ENCODE measurements around the gene SLC6A5.

SLC6A5 gene

DNA sequence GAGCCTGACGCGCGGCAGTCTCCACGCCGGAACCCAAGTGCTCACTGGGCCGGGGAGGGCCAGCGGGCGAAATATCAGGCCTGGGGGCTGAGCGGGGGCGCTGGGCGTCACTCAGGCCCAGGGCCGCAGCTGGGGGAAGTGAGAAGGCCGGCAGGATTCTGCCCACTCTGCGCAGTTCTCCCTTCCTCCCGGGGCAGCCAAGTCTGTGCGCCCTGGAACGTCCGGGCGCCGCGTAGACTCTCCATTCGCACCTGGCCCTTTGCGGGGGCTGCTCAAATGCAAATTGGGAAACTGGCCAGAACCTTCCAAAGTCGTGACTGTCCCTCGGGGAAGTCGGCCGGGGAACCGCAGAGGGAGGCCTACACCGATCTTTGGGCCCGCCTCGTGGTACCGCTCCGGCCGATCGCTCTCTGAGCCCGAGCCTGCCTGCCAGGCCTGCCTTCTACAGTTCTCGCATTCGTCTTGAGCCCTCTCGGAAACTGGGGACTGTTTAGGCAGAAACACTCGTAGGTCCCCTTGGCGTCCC, 2.2 kb upstream of the SLC6A5 start:
- Histone ChIP-seq H3K27ac (ENCODE audit: low read length) (no peak overlapping the region), H3K36me3 (ENCODE audit: control insufficient read depth in 1 of 2, insufficient read depth in 2 of 2, low read length in 2 of 2) (no peaks in the 10 kb centered on the region), H3K4me3 (ENCODE audit: low read depth in 1 of 2, low read length in 2 of 2) (peak overlapping the region in 1 of 2 donors; percentile 48), H3K9me3 (ENCODE audit: control insufficient read depth in 1 of 2, low read length in 2 of 2) (no peaks in the 10 kb centered on the region), H3K4me1 (ENCODE audit: control insufficient read depth in 1 of 2, insufficient read depth in 2 of 2, low read length in 2 of 2) (peaks cover 0 to 11% of the 10 kb centered on the region in 2 donors), H3K27me3 (ENCODE audit: low read depth, low read length) (peaks cover 43% of the 10 kb centered on the region)

DNA sequence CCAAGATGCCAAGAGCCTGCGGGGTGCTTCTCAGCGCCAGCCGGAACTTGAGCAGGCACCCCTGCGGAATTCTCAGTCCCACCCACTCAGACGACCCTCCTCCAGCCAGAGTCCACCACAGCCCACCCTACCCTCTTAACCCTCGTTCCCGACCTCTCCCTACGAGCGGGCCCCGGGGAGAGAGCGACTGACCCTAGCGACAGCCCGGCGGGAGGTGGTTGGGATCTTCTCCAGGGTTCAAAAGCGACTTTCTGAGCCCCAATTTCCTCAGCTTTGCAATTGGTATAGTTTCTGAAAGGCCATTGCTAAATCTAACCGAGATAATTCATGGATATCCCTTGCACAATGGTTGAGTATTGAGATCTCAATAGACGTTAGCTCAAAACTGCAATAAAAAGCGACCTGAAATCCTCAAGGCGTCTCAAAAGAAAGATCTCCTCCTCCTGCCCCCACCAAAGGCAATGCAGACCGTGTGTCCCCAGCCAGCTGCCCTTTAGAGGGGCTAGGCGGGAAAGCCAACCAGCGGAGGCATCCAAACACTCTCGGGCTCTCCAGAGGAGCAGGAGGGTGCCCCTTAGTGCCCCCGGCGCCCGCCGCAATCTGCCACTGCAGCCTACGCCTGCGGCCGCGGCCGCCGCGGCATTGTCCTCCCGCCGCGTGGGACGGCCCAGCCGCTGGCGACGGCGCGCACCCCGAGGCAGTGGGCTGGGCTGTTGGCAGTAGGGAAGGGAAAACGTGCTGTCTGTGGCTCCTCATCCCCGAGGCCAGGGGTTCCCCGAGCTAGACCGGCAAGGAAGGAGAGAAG, 1.5 kb upstream of the SLC6A5 start:
- Histone ChIP-seq H3K4me3 (ENCODE audit: low read depth in 1 of 2, low read length in 2 of 2) (peak overlapping the region in 1 of 2 donors; percentile 48), H3K4me1 (ENCODE audit: control insufficient read depth in 1 of 2, insufficient read depth in 2 of 2, low read length in 2 of 2) (peaks cover 0 to 11% of the 10 kb centered on the region in 2 donors), H3K9me3 (ENCODE audit: control insufficient read depth in 1 of 2, low read length in 2 of 2) (no peaks in the 10 kb centered on the region), H3K27me3 (ENCODE audit: low read depth, low read length) (peaks cover 43% of the 10 kb centered on the region), H3K36me3 (ENCODE audit: control insufficient read depth in 1 of 2, insufficient read depth in 2 of 2, low read length in 2 of 2) (no peaks in the 10 kb centered on the region), H3K27ac (ENCODE audit: low read length) (no peak overlapping the region)

DNA sequence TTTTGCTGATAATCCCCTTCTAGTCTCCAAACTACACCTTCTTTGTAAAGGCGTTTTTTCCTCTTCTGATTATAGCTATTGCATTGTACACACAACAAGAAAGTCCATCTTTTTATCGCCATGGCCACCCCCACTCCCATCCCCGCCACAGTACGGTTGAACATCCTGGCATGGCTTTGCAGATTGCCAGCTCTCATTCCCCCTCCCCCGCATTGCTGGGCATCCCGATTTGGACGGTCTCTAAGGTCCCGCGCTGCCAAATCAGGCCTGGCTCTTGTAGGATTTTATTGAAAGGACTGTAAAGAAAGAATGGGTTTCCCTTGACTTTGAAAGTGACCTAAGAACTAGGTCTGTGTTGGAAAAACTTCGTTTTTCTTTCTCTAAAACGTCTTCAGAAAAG, 916 bp upstream of the SLC6A5 start:
- peaks cover 0 to 11% of the 10 kb centered on the region in 2 donors for H3K4me1 ChIP-seq (ENCODE audit: control insufficient read depth in 1 of 2, insufficient read depth in 2 of 2, low read length in 2 of 2)
- H3K36me3 ChIP-seq (ENCODE audit: control insufficient read depth in 1 of 2, insufficient read depth in 2 of 2, low read length in 2 of 2): no peaks in the 10 kb centered on the region
- peaks cover 44% of the 10 kb centered on the region for H3K27me3 ChIP-seq (ENCODE audit: low read depth, low read length)
- no peak overlapping the region for H3K4me3 ChIP-seq (ENCODE audit: low read depth in 1 of 2, low read length in 2 of 2)
- H3K27ac ChIP-seq (ENCODE audit: low read length): no peak overlapping the region
- H3K9me3 ChIP-seq (ENCODE audit: control insufficient read depth in 1 of 2, low read length in 2 of 2): no peaks in the 10 kb centered on the region

DNA sequence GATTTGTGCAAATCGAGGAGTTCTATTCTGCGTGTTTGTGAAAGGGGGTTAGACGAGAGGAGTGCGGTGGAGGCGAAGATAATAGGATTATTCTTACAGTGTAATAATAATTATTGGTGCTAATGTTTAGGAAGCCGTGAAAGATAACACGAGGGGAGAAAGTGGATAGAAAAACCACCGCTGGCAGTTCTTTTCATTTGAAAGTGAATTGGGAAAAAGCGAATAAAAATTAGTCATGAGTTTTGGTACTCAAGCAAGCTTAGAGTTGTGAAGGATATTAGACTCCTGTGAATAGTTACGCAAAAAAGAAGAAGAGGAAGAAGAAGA, 575 bp downstream of the SLC6A5 start:
- Histone ChIP-seq H3K9me3 (ENCODE audit: control insufficient read depth in 1 of 2, low read length in 2 of 2) (no peaks in the 10 kb centered on the region), H3K4me3 (ENCODE audit: low read depth in 1 of 2, low read length in 2 of 2) (no peak overlapping the region), H3K27me3 (ENCODE audit: low read depth, low read length) (peaks cover 57% of the 10 kb centered on the region), H3K4me1 (ENCODE audit: control insufficient read depth in 1 of 2, insufficient read depth in 2 of 2, low read length in 2 of 2) (peaks cover 0 to 15% of the 10 kb centered on the region in 2 donors), H3K27ac (ENCODE audit: low read length) (no peak overlapping the region), H3K36me3 (ENCODE audit: control insufficient read depth in 1 of 2, insufficient read depth in 2 of 2, low read length in 2 of 2) (no peaks in the 10 kb centered on the region)

- Histone ChIP-seq H3K4me3 (ENCODE audit: low read depth in 1 of 2, low read length in 2 of 2) (no peak overlapping the region), H3K4me1 (ENCODE audit: control insufficient read depth in 1 of 2, insufficient read depth in 2 of 2, low read length in 2 of 2) (peaks cover 0 to 15% of the 10 kb centered on the region in 2 donors), H3K27ac (ENCODE audit: low read length) (no peak overlapping the region), H3K36me3 (ENCODE audit: control insufficient read depth in 1 of 2, insufficient read depth in 2 of 2, low read length in 2 of 2) (no peaks in the 10 kb centered on the region), H3K9me3 (ENCODE audit: control insufficient read depth in 1 of 2, low read length in 2 of 2) (no peaks in the 10 kb centered on the region), H3K27me3 (ENCODE audit: low read depth, low read length) (peaks cover 61% of the 10 kb centered on the region)
Observed at GRCh38 chr11:20600551-20600950, 1.1 kb downstream of the SLC6A5 start.

DNA sequence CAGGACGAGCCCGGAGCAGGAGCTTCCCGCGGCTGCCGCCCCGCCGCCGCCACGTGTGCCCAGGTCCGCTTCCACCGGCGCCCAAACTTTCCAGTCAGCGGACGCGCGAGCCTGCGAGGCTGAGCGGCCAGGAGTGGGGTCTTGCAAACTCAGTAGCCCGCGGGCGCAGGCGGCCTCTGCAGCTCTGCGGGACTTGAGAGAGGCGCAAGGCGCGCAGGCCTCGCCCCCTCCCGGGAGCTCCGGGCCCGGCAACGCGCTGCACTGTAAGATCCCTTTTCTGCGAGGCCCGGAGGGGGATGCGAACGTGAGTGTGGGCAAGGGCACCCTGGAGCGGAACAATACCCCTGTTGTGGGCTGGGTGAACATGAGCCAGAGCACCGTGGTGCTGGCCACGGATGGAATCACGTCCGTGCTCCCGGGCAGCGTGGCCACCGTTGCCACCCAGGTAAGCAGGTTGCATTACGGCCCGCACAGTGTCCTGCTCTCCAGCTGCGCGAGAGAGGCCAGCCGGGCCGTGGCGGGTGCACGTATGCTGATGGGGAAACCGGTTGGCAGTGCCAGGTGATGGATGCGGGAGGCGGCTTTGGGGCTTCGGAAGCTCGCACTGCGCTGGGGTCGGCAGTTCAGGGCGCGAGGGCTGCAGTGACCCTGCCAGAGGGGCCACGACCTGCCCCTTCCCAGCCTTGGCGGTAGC, 2.0 kb downstream of the SLC6A5 start:
- H3K9me3 ChIP-seq (ENCODE audit: control insufficient read depth in 1 of 2, low read length in 2 of 2): no peaks in the 10 kb centered on the region
- no peak overlapping the region for H3K27ac ChIP-seq (ENCODE audit: low read length)
- H3K36me3 ChIP-seq (ENCODE audit: control insufficient read depth in 1 of 2, insufficient read depth in 2 of 2, low read length in 2 of 2): no peaks in the 10 kb centered on the region
- H3K27me3 ChIP-seq (ENCODE audit: low read depth, low read length): peaks cover 61% of the 10 kb centered on the region
- H3K4me1 ChIP-seq (ENCODE audit: control insufficient read depth in 1 of 2, insufficient read depth in 2 of 2, low read length in 2 of 2): peaks cover 0 to 15% of the 10 kb centered on the region in 2 donors
- no peak overlapping the region for H3K4me3 ChIP-seq (ENCODE audit: low read depth in 1 of 2, low read length in 2 of 2)

DNA sequence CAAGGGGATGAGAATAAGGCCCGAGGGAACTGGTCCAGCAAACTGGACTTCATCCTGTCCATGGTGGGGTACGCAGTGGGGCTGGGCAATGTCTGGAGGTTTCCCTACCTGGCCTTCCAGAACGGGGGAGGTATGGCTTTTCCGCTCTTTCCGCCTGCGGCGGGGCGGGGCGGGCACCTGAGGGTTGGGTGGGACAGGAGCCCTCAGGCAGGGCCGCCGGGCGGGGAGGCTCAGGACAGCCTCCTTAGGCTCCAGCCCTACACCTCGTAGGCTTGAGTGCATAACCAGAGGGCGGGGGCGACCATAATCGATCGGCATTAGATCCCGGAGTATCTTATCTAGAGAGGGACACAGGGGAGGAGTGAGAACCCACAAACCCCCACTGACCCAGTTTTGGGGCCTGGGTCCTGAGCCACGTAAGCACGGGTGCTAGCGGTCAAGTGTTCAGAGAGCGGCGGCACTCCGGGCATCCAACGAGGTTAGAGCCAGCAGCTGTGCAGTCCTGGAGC, 4.9 kb downstream of the SLC6A5 start:
- H3K4me3 ChIP-seq (ENCODE audit: low read depth in 1 of 2, low read length in 2 of 2): no peak overlapping the region
- H3K36me3 ChIP-seq (ENCODE audit: control insufficient read depth in 1 of 2, insufficient read depth in 2 of 2, low read length in 2 of 2): no peaks in the 10 kb centered on the region
- H3K27ac ChIP-seq (ENCODE audit: low read length): no peak overlapping the region
- peaks cover 53% of the 10 kb centered on the region for H3K27me3 ChIP-seq (ENCODE audit: low read depth, low read length)
- H3K9me3 ChIP-seq (ENCODE audit: control insufficient read depth in 1 of 2, low read length in 2 of 2): no peaks in the 10 kb centered on the region
- H3K4me1 ChIP-seq (ENCODE audit: control insufficient read depth in 1 of 2, insufficient read depth in 2 of 2, low read length in 2 of 2): peaks cover 0 to 4% of the 10 kb centered on the region in 2 donors

- no peaks in the 10 kb centered on the region for H3K9me3 ChIP-seq (ENCODE audit: control insufficient read depth in 1 of 2, low read length in 2 of 2)
- peaks cover 51% of the 10 kb centered on the region for H3K27me3 ChIP-seq (ENCODE audit: low read depth, low read length)
- H3K36me3 ChIP-seq (ENCODE audit: control insufficient read depth in 1 of 2, insufficient read depth in 2 of 2, low read length in 2 of 2): no peaks in the 10 kb centered on the region
- H3K4me3 ChIP-seq (ENCODE audit: low read depth in 1 of 2, low read length in 2 of 2): no peak overlapping the region
- no peak overlapping the region for H3K27ac ChIP-seq (ENCODE audit: low read length)
- peaks cover 0 to 9% of the 10 kb centered on the region in 2 donors for H3K4me1 ChIP-seq (ENCODE audit: control insufficient read depth in 1 of 2, insufficient read depth in 2 of 2, low read length in 2 of 2)
Observed at GRCh38 chr11:20604864-20605601, 5.6 kb downstream of the SLC6A5 start.

- H3K9me3 ChIP-seq (ENCODE audit: control insufficient read depth in 1 of 2, low read length in 2 of 2): no peaks in the 10 kb centered on the region
- H3K27me3 ChIP-seq (ENCODE audit: low read depth, low read length): peaks cover 48% of the 10 kb centered on the region
- peaks cover 0 to 13% of the 10 kb centered on the region in 2 donors for H3K4me1 ChIP-seq (ENCODE audit: control insufficient read depth in 1 of 2, insufficient read depth in 2 of 2, low read length in 2 of 2)
- H3K36me3 ChIP-seq (ENCODE audit: control insufficient read depth in 1 of 2, insufficient read depth in 2 of 2, low read length in 2 of 2): no peaks in the 10 kb centered on the region
- no peak overlapping the region for H3K4me3 ChIP-seq (ENCODE audit: low read depth in 1 of 2, low read length in 2 of 2)
- no peak overlapping the region for H3K27ac ChIP-seq (ENCODE audit: low read length)
Observed at GRCh38 chr11:20605602-20606091, 6.2 kb downstream of the SLC6A5 start.

- H3K4me3 ChIP-seq (ENCODE audit: low read depth in 1 of 2, low read length in 2 of 2): no peak overlapping the region
- peaks cover 43% of the 10 kb centered on the region for H3K27me3 ChIP-seq (ENCODE audit: low read depth, low read length)
- H3K27ac ChIP-seq (ENCODE audit: low read length): no peak overlapping the region
Observed at GRCh38 chr11:20608934-20609333, 9.5 kb downstream of the SLC6A5 start.

More at GRCh38 chr11:20608934-20609333, 9.5 kb downstream of the SLC6A5 start:
- H3K36me3 ChIP-seq (ENCODE audit: control insufficient read depth in 1 of 2, insufficient read depth in 2 of 2, low read length in 2 of 2): no peaks in the 10 kb centered on the region
- peaks cover 0 to 13% of the 10 kb centered on the region in 2 donors for H3K4me1 ChIP-seq (ENCODE audit: control insufficient read depth in 1 of 2, insufficient read depth in 2 of 2, low read length in 2 of 2)
- H3K9me3 ChIP-seq (ENCODE audit: control insufficient read depth in 1 of 2, low read length in 2 of 2): no peaks in the 10 kb centered on the region
